ENCODE results near the gene PCDHGC4.

Gene PCDHGC4

DNA sequence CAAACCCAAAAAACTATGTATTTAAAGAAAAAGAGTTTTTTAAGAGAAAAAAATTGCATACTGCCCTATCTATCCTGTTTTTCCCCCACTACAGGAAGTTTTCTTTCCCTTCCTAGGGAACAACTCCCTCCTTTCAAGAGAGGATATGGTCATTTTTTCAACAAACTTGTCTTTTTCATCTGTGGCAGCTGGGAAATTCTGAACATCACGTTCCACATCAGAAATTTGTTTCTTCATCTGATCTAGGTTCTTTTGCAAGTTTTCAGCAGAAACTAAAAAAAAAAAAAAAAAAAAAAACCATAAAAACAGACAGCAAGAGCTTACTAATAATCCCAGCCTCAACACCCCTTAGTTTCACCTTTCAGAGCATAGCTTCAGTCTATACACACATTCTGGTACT lies 42.6 kb downstream of the PCDHGC4 start:
- DNase-seq: no peak

DNA sequence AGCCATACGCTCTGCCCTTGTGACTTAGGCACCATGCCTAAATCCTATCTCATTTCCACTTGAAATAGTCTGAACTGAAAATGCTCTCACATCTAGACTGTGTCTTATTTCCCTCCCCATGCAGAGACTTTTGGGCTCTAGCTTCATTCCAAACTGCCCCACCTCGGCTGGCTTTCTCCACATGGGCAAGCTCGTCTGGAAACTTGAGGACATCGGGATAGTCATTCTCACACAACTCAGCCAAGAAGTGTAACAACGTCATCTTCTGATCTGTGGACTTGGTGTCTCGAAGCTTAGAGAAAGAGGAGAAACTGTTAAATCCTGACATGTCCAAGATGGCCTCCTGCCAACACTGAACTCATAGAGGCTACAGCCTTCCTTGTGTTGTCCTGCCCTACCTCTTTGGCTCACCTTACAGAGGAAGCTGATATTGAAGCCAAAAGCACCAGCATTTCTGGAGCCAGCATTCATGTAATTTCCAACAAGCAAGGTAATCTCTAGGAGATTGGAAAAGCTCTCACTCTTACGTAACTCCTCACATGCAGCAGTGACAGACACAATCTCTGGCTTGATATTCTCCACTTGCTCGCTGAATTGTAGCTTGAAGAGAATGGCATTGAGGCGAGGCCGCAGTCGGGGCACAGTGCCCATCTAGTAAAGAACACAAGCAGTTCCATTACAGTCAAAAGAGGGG lies 43.6 kb downstream of the PCDHGC4 start:
- peak in 8 of 58 donors; percentile 13 to 58 (median 41) for DNase-seq

GRCh38 chr5:141529002-141529401 lies 44.2 kb downstream of the PCDHGC4 start:
- DNase-seq: no peak

DNA sequence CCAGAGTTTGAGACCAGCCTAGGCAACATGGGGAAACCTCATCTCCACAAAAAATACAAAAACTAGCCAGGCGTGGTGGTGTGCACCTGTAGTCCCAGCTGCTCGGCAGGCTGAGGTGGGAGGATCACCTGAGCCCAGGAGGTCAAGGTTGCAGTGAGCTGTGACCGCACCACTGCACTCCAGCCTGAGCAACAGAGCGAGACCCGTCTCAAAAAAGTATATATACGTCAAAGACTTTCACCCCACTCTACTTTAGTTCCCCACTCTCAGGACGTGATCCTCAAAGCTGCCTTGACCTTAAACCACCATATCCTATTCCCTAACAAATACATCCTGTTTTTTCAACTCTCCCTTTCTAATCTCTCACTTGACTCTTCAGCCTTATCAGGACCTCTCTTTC lies 45.0 kb downstream of the PCDHGC4 start:
- no peak for DNase-seq

DNA sequence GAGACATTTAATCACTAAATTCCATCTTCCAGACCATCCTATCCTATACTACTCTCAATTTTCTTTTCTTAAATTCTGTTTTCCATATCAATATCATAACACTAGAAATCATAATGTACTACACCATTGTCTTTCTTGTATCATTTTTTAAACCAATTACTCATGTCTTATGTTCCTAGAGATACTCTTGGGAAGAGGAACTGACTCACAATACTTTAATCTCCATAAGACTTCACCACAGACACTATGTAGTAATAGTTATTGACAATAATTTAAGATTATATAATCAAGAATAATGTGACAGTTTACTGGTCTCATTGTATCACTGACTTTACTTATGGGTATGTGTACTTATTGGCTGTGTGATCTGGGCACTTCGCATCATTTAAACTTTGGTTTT lies 47.9 kb downstream of the PCDHGC4 start:
- DNase-seq: no peak

DNA sequence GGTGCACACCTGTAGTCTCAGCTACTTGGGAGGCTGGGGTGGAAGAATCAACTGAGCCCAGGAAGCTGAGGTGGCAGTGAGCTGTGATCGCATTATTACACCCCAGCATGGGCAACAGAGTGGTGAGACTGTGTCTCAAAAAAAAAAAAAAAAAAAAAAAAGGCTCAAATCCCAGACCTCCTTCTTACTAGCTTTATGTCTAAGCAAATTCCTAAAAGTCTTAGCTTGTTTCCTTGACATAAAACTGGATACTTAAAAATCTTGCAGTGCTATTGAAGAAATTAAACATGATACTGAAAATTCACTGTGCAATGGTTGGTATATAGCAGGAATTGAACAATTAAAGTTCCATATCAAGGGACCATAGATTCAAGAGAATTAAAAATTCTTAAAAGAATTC lies 49.1 kb downstream of the PCDHGC4 start:
- no peak for DNase-seq

DNA sequence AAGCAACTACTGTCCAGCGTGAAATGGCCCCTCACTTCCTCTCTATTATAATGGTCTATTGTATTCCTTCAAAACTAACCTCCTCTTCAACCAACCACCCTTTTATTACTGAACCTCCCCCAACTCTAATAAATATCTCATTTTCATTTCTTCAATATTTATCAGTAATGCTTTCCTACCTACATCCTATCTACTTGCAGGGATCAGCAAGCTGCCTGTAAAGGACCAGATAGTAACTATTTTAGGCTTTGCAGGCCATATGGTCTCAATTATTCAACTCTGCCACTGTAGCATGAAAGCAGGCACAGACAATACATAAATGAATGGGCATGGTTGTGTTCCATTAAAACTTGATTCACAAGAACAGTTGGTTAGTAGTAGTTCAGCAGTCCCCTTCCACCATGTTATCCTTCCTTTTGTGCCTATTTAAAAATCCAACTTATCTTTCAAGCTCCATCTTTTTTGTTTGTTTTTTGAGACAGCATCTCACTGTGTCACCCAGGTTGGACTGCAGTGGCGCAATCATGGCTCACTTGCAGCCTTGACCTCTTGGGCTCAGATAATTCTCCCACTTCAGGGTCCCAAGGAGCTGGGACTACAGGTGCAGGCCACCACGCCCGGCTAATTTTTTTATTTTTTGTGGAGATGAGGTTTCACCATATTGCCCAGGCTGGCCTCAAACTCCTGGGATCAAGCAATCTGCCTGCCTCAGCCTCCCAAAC lies 49.8 kb downstream of the PCDHGC4 start:
- DNase-seq: no peak
